AG10803 (cell line): ENCODE data around the gene GDAP2.

Source experiments
- DNase-seq: peaks from one replicate; pipeline ENCODE4 v3.0.0; 2010; ENCODE audit warnings: low read depth
- H3K4me3 ChIP-seq: 2 replicates; pipeline ENCODE4 v1.5.1; 2011; ENCODE audit warnings: mild to moderate bottlenecking, low read length, control low read depth
- CTCF ChIP-seq: conservative IDR thresholded peaks from 2 replicates; pipeline ENCODE4 v1.5.1; 2011; ENCODE audit warnings: mild to moderate bottlenecking, low read length, control low read depth, inconsistent platforms

The GDAP2 gene

GRCh38 chr1:117890452-117890851 is 39.0 kb downstream of the GDAP2 start:
- no peak overlapping the region for H3K4me3 ChIP-seq
- DNase-seq: no peak
- no peak for TF ChIP-seq CTCF

- DNase-seq: peak; percentile 65
- TF ChIP-seq CTCF: no peak
- H3K4me3 ChIP-seq: no peak overlapping the region
These were observed 43.2 kb downstream of the GDAP2 start for GRCh38 chr1:117886101-117886795.

GRCh38 chr1:117883616-117884015 is 45.8 kb downstream of the GDAP2 start:
- DNase-seq: no peak
- TF ChIP-seq CTCF: no peak

GRCh38 chr1:117879284-117879683 is 50.1 kb downstream of the GDAP2 start:
- no peak overlapping the region for H3K4me3 ChIP-seq
- TF ChIP-seq CTCF: no peak
- no peak for DNase-seq

More at GRCh38 chr1:117883616-117884015, 45.8 kb downstream of the GDAP2 start:
- H3K4me3 ChIP-seq: no peak overlapping the region

- no peak for TF ChIP-seq CTCF
- no peak overlapping the region for H3K4me3 ChIP-seq
- DNase-seq: no peak
These were observed 51.6 kb downstream of the GDAP2 start for GRCh38 chr1:117877823-117878222.

- no peak for DNase-seq
- no peak overlapping the region for H3K4me3 ChIP-seq
- no peak for TF ChIP-seq CTCF
These were observed 58.4 kb downstream of the GDAP2 start for GRCh38 chr1:117871013-117871412.

GRCh38 chr1:117861694-117862093 is 67.7 kb downstream of the GDAP2 start:
- DNase-seq: no peak
- TF ChIP-seq CTCF: no peak
- no peak overlapping the region for H3K4me3 ChIP-seq
